ENCODE results near the gene MAP7D2.

The MAP7D2 gene

DNA sequence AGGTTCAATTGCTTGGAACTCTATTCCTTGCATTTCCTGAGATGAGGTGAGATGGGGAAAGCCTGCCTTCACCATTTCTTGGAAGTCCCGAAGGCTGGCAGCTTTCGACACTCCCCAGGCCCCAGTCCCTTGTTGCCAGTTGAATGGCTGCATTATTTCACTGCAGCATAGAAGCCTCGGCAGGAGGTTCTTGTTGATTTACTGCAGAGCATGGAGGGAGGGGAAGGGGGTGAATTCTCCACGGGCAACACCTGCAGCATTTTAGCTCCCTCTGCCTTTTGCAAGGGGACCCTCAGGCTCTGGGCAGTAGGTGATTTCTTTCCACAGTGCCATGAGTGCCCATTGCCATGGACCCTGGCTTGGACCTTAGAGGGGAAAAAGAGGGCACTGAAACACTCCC, 115.1 kb downstream of the MAP7D2 start:
- no peak overlapping the region for H3K27ac ChIP-seq
- H3K27me3 ChIP-seq (ENCODE audit: insufficient read depth, low read depth, severe bottlenecking) = peaks cover 9% of the 10 kb centered on the region
- no peaks in the 10 kb centered on the region for H3K36me3 ChIP-seq
- H3K4me3 ChIP-seq (ENCODE audit: low read depth, low read length) = no peak overlapping the region
- no peak for DNase-seq
- TF ChIP-seq, protein P1, sequence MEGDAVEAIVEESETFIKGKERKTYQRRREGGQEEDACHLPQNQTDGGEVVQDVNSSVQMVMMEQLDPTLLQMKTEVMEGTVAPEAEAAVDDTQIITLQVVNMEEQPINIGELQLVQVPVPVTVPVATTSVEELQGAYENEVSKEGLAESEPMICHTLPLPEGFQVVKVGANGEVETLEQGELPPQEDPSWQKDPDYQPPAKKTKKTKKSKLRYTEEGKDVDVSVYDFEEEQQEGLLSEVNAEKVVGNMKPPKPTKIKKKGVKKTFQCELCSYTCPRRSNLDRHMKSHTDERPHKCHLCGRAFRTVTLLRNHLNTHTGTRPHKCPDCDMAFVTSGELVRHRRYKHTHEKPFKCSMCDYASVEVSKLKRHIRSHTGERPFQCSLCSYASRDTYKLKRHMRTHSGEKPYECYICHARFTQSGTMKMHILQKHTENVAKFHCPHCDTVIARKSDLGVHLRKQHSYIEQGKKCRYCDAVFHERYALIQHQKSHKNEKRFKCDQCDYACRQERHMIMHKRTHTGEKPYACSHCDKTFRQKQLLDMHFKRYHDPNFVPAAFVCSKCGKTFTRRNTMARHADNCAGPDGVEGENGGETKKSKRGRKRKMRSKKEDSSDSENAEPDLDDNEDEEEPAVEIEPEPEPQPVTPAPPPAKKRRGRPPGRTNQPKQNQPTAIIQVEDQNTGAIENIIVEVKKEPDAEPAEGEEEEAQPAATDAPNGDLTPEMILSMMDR (IDR thresholded peaks at IDR 0.05; ENCODE audit: low read depth, low read length) = no peak
- H3K9me3 ChIP-seq (ENCODE audit: severe bottlenecking) = no peaks in the 10 kb centered on the region

DNA sequence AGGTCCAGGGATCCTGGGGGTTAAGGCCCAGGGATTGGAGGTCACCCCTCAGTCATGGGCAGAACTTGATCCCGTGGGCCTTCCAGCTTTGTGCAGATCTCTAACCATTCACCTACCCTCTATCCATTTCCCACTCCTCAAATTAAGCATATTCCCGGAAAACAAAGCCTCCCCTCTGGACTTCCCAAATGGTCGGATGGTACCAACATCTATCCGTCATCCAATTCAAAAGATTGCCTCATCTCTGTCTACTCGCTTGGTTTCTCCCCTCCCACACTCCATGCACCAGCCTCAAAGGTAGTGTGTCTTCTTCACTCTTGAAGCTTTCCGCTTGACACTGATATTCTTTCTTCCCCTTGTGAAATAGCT, 125.4 kb downstream of the MAP7D2 start:
- Histone ChIP-seq H3K9me3 (ENCODE audit: severe bottlenecking) (no peaks in the 10 kb centered on the region), H3K27ac (0 out of 2 replicates have a peak overlapping the region, but pooled peaks have one; percentile 2), H3K4me3 (ENCODE audit: low read depth, low read length) (peak overlapping the region; percentile 20)

DNA sequence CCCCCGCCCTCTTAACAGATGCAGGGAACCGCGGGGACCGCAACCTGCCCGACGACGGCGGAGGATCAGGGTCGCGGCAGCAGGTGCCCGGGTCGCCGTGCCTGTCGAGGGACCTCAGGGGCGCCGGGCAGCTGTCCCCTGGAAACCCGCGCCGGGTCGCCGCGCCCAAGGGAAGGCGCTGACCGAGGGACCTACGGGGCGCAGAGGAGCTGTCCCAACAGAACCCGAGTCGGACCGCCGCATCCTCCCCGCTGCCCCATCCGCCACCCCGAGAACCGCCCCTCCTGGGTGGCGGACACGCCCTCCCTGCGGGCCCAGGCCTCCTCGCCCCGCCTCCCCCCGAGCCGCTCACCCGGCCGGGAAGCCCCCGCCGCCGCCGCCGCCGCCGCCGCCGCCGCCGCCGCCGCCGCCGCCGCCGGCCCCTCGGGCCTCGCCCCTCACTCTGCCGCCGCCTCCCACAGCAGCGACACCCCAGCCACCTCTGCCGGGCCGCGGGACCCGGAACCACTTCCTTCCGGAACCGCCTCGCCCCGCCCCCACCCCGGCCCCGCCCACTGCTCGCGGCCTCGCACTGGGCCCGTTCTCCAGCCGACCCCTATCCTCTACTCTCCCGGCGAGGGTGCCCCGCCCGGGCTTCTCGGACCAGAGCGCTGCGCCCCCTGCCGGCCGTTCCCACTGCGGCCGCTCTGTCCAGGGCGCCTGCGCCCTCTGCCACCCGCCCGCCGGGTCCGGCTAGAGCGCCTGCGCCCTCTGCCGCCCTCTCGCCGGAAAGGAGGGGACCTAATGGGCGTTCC, 126.0 kb downstream of the MAP7D2 start, which contains the start of gene BCLAF3:
Gene BCLAF3 (minus strand): TSS at position 506 of the 794 bp plus-strand sequence. CDS start 20,797 bp downstream, outside the sequence.
- Histone ChIP-seq H3K9me3 (ENCODE audit: severe bottlenecking) (no peaks in the 10 kb centered on the region), H3K36me3 (no peaks in the 10 kb centered on the region; the same call in 1 of the 2 replicates), H3K27ac (peak within 1 kb of the TSS; percentile 40), H3K4me3 (ENCODE audit: low read depth, low read length) (peak within 1 kb of the TSS; percentile 71), H3K27me3 (ENCODE audit: insufficient read depth, low read depth, severe bottlenecking) (peaks cover under 1% of the 10 kb centered on the region)
- peak; percentile 95 for DNase-seq
- TF ChIP-seq, protein P1 (IDR thresholded peaks at IDR 0.05; ENCODE audit: low read depth, low read length) = peak; percentile 91

More for the DNA sequence above, 125.4 kb downstream of the MAP7D2 start:
- peaks cover 6% of the 10 kb centered on the region for H3K27me3 ChIP-seq (ENCODE audit: insufficient read depth, low read depth, severe bottlenecking)
- TF ChIP-seq, protein P1 (IDR thresholded peaks at IDR 0.05; ENCODE audit: low read depth, low read length) = no peak
- H3K36me3 ChIP-seq = no peaks in the 10 kb centered on the region; the same call in 1 of the 2 replicates
- no peak for DNase-seq

DNA sequence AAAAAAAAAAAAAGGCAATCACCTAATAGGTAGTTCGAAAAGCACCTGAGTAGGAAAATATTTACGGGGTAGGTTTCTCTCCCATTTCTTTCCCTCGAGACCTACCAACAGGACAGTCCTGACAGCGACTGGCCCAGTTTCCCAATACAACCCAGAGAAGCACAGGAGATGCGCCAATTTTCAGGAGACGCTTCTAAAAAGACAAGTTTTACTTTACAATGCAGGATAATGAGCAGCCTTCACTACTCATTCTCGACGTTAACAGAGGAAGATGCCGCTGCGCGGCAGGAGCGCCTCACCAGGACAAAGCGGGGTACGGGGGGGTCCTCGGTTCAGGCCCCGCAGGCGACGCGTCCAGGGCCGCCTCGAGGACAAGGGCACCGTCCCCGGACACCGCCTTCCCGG, 126.6 kb downstream of the MAP7D2 start:
- peak overlapping the region; percentile 71 for H3K4me3 ChIP-seq (ENCODE audit: low read depth, low read length)
- H3K27me3 ChIP-seq (ENCODE audit: insufficient read depth, low read depth, severe bottlenecking) = no peaks in the 10 kb centered on the region
- H3K36me3 ChIP-seq = no peaks in the 10 kb centered on the region; the same call in 1 of the 2 replicates
- no peak for DNase-seq
- no peaks in the 10 kb centered on the region for H3K9me3 ChIP-seq (ENCODE audit: severe bottlenecking)
- TF ChIP-seq, protein P1 (IDR thresholded peaks at IDR 0.05; ENCODE audit: low read depth, low read length) = no peak
- peak overlapping the region; percentile 40 for H3K27ac ChIP-seq

DNA sequence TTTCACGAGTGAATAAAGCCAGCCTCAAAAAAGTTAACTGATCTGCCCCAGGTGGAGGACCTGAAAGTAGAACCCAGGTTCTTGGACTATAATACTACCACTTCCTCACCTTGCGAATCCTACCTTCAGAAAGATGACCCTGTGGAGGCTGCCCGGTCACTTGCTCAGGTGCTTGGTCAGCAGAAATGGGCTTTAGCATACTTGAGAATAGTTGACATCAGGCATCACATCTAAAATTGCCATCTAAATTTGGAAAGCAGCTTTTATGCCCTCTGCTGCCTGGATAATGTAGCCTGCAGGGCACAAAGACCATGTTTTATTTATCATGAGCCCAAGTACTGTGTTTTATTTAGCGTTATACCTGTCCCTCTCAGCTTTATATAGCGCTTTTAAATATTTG, 128.9 kb downstream of the MAP7D2 start:
- no peak overlapping the region for H3K27ac ChIP-seq
- no peaks in the 10 kb centered on the region for H3K27me3 ChIP-seq (ENCODE audit: insufficient read depth, low read depth, severe bottlenecking)
- no peak overlapping the region for H3K4me3 ChIP-seq (ENCODE audit: low read depth, low read length)
- TF ChIP-seq, protein P1 (IDR thresholded peaks at IDR 0.05; ENCODE audit: low read depth, low read length) = no peak
- H3K36me3 ChIP-seq = no peaks in the 10 kb centered on the region; the same call in 1 of the 2 replicates
- DNase-seq = no peak
- H3K9me3 ChIP-seq (ENCODE audit: severe bottlenecking) = no peaks in the 10 kb centered on the region

Measured in WERI-Rb-1 (cell line).